ENCODE data around the gene ZNF689.
A peak's percentile ranks its signal among the peaks of the same experiment; 100 is the strongest.

ZNF689 gene

DNA sequence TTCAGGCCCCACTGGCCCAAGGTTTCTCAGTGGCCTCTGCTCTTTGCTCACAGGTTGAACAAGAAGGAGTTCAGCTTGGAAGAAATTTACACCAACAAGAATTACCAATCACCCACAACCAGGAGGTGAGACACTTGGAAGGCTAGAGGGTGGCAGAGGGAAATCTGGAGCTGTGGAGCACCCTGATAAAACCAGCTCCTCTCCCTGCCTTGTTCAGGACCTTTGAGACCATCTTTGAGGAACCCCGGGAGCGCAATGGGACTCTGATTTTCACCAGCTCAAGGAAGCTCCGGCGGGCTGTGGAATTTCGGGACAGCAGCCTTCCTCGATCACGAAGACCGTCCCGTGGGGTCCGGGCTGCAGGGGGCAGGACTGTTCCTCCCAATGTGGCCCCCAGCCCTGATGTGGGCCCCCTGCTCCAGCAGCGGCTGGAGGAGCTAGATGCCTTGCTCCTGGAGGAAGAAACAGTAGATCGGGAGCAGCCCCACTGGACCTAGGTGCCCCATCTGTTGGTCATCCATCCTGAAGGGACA, 45.7 kb upstream of the ZNF689 start:
- DNase-seq (ENCODE audit: extremely low spot score) = no peak
- TF ChIP-seq, protein P1, sequence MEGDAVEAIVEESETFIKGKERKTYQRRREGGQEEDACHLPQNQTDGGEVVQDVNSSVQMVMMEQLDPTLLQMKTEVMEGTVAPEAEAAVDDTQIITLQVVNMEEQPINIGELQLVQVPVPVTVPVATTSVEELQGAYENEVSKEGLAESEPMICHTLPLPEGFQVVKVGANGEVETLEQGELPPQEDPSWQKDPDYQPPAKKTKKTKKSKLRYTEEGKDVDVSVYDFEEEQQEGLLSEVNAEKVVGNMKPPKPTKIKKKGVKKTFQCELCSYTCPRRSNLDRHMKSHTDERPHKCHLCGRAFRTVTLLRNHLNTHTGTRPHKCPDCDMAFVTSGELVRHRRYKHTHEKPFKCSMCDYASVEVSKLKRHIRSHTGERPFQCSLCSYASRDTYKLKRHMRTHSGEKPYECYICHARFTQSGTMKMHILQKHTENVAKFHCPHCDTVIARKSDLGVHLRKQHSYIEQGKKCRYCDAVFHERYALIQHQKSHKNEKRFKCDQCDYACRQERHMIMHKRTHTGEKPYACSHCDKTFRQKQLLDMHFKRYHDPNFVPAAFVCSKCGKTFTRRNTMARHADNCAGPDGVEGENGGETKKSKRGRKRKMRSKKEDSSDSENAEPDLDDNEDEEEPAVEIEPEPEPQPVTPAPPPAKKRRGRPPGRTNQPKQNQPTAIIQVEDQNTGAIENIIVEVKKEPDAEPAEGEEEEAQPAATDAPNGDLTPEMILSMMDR (IDR thresholded peaks at IDR 0.05; ENCODE audit: control extremely low read depth, extremely low read depth, low read depth, missing control alignments) = no peak
- CTCF ChIA-PET = interaction anchor here (1.4 to 2.9 kb wide), 3 partner anchors 27 to 246 kb away, joined by 3 to 7 read pairs (median 5); partner anchors contain the start of gene DCTPP1
- POLR2A ChIA-PET = interaction anchor here (0.6 kb wide), 1 partner anchor 497 kb away, joined by 4 read pairs; no protein-coding TSS in a partner anchor

DNA sequence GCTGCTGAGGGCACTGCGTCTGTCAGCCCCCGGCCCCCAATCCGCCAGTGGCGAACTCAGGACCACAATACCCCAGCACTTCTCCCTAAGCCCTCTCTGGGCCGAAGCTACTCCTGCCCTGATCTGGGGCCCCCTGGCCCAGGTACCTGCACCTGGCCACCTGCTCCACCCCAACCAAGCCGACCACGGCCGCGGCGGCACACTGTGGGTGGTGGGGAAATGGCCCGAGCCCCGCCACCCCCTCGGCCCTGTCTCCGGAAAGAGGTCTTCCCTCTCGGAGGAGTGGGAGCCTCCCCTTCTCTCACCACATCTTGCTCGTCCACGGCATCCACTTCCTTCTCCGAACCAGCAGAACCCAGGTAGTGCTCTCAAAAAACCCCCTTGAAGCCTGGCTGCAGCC, 44.7 kb upstream of the ZNF689 start:
- ChIA-PET POLR2A (interaction anchor here (0.6 kb wide), 1 partner anchor 50 kb away, joined by 4 read pairs; no protein-coding TSS in a partner anchor), CTCF (interaction anchor here (0.8 to 2.9 kb wide), 4 partner anchors 13 to 245 kb away, joined by 3 to 7 read pairs (median 4); partner anchors contain the start of gene DCTPP1)
- TF ChIP-seq, protein P1 (IDR thresholded peaks at IDR 0.05; ENCODE audit: control extremely low read depth, extremely low read depth, low read depth, missing control alignments) = no peak
- no peak for DNase-seq (ENCODE audit: extremely low spot score)

- TF ChIP-seq, protein P1 (IDR thresholded peaks at IDR 0.05; ENCODE audit: control extremely low read depth, extremely low read depth, low read depth, missing control alignments) = no peak
- ChIA-PET POLR2A (no interaction called here), CTCF (interaction anchor here (1.5 kb wide), 1 partner anchor 42 kb away, joined by 4 read pairs; no protein-coding TSS in a partner anchor)
- no peak for DNase-seq (ENCODE audit: extremely low spot score)
Measured at GRCh38 chr16:30652718-30653117, 42.5 kb upstream of the ZNF689 start.

GRCh38 chr16:30652005-30652296, 41.8 kb upstream of the ZNF689 start:
- CTCF ChIA-PET = no interaction called here

DNA sequence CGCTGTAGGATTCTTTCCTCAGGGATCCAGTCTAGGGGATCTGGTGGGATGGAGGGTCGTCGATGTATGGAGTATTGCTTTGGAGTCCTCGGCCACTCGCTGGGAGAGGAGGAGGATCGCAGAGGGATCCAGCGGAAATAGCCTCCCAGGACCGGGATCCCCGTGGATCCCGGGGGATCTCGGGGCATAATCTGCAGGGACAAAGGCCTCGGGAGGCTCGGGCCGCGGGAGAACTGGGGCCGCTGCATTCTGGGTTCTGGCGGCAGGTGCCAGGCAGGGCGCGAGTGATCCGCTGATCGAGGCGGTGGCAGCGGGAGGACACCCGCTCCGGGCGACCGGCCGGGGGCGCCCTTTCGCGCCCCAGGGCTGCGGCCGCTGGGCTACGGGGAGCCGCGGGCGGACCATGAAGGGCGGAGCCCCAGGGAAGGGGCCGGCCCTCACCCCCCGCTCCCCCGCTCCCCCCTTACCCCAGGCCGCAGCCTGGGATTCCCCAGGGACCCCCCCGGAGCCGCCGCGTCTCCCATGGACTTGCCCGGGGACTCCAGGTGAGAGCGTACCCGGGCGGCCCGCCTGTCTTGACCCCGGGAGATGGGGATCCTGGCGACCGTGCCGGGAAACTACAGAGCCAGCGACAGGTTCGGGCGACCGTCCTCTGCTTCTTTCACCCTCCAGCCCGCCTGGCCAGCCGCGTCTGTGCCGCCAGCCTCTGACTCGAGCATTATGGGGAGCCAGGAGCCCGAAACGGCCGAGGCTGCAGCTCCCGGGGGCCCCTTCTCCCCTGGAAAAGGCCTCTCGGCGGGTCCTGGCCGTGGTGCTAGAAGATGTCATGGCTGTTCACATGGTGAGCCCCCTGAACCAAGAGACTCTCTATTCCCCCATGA, 41.2 kb upstream of the ZNF689 start:
- TF ChIP-seq, protein P1 (IDR thresholded peaks at IDR 0.05; ENCODE audit: control extremely low read depth, extremely low read depth, low read depth, missing control alignments) = peak; percentile 84
- peak; percentile 88 for DNase-seq (ENCODE audit: extremely low spot score)
- POLR2A ChIA-PET = interaction anchor here (0.8 to 1.2 kb wide), 2 partner anchors 8 to 17 kb away, joined by 3 to 5 read pairs; no protein-coding TSS in a partner anchor
- CTCF ChIA-PET = interaction anchor here (0.7 to 1.9 kb wide), 16 partner anchors 9 to 236 kb away, joined by 3 to 10 read pairs (median 4); partner anchors contain the start of gene DCTPP1

More at GRCh38 chr16:30652005-30652296, 41.8 kb upstream of the ZNF689 start:
- POLR2A ChIA-PET = no interaction called here
- DNase-seq (ENCODE audit: extremely low spot score) = no peak
- TF ChIP-seq, protein P1 (IDR thresholded peaks at IDR 0.05; ENCODE audit: control extremely low read depth, extremely low read depth, low read depth, missing control alignments) = no peak

- ChIA-PET CTCF (interaction anchor here (0.7 to 1.9 kb wide), 17 partner anchors 8 to 235 kb away, joined by 3 to 10 read pairs (median 4); partner anchors contain the start of genes DCTPP1 and FBRS), POLR2A (interaction anchor here (0.7 to 1.2 kb wide), 6 partner anchors 8 to 280 kb away, joined by 3 to 7 read pairs (median 3); no protein-coding TSS in a partner anchor)
- DNase-seq (ENCODE audit: extremely low spot score) = peak; percentile 93
- TF ChIP-seq, protein P1 (IDR thresholded peaks at IDR 0.05; ENCODE audit: control extremely low read depth, extremely low read depth, low read depth, missing control alignments) = no peak
Measured at GRCh38 chr16:30650369-30651123, 40.4 kb upstream of the ZNF689 start, which contains the start of gene PRR14. TSS of gene PRR14 (plus strand) at chr16:30650960. CDS start at chr16:30651646, 686 bp downstream.
